Stimulated activated CD8-positive, alpha-beta memory T cell treated with anti-CD3 and anti-CD28 coated beads, Interleukin-7, amount 100 ng/mL, for 1 hour (primary cell): Measurements from ENCODE around the gene KCND3.

ENCODE experiments used
- DNase-seq, 2 donors: peaks; one replicate each; pipeline ENCODE4 v3.0.0-alpha.2; 2020; ENCODE audit warnings: low read depth in 2 of 2

KCND3 gene

DNA sequence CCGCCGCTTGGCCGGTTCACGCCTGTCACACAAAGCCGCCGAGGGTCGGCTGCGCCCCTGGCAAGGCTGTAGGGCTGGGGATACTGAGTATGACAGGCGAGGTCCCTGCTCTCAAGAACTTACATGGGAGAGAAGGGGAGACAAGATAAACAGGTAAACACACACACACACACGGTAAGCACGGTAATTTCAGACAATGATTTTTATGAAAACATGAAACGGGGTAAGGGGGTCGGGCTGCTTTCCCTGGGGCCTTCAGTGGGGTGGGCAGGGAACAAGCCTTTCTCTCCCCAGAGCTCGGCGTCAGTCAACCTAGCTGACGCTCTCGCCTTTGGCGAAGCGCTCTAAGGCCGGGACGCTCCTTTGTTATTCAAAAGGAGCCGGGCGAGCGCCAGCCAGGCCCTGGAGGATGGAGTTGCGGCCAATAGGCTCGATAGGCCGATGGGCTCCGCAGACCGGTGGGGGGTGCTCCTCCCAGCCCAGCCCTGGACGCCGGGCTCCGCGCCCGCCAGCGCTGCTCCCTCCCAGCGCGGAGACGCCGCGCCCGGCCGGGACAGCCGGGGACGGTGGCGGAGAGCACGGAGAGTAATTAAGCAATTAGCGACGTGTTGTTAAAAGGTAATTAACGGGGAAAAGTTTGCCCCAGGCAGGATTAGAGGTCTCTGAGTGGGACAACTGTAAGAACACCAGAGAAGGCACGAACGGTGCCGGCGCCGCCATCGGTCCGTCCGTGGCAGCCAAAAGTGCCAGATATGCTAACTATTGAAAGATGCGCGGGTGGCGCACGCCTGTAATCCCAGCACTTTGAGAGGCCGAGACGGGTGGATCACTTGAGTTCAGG lies 249.3 kb downstream of the KCND3 start:
- no peak for DNase-seq

DNA sequence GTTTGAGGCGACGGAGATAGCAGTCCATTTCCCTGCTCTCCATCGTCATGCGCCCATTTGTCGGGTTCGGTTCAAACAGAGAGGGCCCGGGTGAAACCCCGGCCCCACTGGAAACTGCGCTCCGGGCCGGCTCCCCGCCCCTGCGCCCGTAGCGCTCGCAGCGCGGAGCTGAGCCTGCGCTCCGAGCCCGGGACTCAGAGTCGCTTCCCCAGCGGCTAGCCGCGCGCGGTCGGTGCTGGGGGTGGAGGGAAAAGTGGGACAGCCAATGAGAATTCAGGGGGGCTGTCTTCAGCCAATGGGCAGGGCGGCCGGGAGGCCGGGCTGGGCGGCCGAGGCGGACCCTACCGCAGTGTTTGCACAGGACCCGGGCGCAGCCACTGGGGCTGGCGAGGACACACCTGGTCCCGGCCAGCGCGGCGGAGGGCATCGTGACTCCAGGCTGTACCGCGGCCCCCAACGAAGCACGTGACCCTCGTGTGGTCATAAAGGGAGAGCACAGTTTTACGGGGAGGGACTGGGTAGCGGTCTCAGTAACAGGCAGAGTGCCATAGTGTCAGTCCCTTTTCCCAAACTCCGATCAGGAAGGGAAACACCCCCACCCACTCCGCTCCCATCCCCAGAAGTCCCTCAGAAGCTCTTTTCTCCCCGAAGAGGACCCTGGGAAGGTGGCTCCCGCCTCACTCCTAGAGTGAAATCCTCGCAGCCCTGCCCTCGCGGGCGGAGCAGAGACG lies 250.1 kb downstream of the KCND3 start, which contains the start of gene INKA2:
INKA2 (minus strand) TSS at position 202 of the 731 bp plus-strand sequence; CDS start at position 49, 153 bp downstream.
- DNase-seq, result peak; percentile 32 to 33

- no peak for DNase-seq
Observed at GRCh38 chr1:111738436-111739193, 250.9 kb downstream of the KCND3 start.

DNA sequence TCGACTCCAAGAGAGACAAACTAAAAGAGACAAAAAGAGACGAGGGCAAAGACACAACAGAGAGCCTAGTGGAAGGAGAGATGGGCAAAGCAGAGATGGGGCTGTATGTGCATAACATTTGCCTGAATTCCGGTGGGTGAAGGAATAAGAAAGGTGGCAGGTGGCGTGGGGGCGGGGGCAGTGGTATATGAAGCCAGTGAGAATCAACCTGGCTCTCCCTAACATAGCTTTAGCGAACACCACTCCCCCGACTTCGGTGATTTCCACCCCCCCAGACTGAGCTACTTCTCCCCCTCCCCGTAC lies 251.4 kb downstream of the KCND3 start:
- no peak for DNase-seq

GRCh38 chr1:111737216-111738132 lies 252.0 kb downstream of the KCND3 start:
- DNase-seq, result no peak

DNA sequence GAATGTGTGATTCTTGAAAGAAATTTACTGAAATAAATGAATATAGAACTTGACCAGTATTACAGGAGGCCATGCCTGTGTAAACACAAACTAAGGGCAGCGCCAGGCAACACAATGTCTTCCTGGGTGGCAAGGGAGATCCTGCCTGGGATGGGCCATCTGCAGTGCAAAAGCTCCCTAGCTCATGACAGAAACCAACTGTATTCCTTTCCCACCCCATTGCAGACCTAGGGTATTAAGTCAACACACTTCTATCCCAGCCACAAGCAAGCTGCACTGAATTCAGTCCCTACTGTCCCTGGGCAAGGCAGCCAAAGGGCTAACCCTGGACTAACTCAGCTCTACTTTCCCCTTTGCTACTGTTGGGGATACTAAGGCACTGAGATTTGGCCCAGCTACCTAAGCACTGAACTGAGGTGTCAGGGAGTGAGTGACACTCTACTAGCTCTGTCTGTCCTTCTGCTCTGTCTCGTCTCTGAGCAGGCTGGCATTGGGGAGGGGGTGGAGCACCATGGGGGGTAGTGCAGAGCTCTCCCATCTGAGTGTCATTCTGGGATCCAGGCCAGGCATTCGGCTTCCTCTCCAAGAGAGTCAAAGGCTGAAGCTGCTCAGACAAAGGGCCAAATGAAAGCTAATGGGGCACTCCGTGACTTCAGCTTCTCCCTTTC lies 252.8 kb downstream of the KCND3 start:
- DNase-seq, result no peak

DNA sequence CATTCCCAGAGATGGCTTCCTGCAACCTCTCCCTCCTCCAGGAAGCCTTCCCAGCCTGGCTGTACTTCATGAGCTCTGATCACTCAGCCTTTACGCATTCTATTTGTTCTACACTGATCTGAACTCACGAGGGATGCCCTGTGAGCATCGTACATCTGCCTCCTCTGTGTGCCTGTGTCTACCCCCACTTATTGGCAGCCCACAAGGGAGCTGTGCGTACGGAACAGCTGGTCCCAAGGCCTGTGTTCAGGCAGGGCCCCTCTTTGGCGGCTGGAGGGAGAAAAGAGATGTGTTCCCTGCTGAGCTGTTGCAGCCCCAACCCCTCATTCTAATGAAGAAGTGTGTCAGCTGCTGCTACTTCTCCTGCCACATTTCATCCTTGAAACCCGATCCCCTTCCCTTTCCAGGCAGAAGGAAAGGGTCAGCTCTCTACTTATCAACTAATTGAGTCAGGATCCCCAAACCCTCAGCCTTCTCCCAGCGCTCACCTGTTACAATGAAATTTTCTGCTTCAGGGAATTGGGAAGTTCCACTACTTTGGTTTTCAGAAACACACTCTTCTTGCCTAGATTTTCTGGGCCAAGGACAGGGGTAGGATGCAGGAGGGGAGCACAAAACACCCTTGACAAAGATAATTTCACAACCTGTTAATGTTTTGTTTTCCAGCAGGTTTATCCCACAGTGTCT lies 253.5 kb downstream of the KCND3 start:
- DNase-seq, result no peak

DNA sequence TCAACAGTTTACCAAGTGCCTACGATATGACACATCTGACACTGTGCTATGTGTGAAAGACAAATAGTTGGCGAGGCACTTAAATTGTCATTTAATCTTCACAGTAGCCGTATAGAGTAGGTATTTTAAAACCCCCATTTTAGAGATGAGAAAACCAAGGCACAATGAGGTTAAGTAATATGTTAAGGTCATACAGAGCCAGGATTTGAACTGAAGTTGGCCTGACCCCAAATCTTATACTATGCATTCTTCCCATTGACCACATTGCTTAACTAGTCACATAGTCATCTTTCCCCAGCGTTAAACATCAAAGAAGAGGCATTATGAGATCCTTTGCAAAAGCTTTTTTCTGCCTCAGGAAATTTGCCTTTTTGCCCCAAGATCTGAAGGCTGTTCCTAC lies 254.1 kb downstream of the KCND3 start:
- no peak for DNase-seq

DNA sequence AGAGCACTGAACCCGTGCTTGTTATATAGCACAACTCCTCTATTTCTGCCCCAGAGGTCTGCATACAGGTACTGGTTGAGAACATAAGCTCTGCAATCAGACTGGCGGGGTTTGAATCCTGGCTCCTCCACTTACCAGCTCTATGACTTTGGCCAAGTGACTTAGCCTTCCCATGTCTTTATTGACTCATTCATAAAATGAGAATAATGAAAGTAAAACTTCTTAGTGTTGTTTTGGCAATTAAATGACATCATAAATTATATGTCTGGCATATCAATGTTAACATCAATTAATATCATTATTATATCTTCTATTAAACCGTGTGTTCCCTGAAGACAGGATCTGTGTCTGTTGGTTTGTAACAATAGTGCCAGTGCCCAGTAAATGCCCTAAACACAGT lies 254.6 kb downstream of the KCND3 start:
- DNase-seq, result no peak

DNA sequence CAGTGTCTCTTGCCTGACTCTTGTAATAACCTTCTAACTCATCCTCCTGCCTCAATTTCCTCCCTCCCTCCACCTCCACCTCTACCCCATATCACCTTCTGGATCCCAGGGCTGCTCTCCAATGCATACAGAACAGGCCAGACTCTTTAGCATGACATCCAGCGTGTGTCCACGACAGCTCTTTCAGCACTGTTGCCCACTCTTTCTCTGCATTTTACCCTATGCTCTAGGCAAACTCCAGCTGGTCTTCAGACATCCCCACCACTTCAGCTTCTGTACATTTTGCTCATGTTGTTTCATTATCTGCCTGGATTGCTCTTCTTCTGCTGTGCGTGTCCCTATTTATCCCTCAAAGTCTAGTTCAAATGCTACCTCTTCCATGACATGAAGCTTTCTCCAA lies 255.0 kb downstream of the KCND3 start:
- DNase-seq, result no peak

GRCh38 chr1:111733992-111734341 lies 255.5 kb downstream of the KCND3 start:
- no peak for DNase-seq

DNA sequence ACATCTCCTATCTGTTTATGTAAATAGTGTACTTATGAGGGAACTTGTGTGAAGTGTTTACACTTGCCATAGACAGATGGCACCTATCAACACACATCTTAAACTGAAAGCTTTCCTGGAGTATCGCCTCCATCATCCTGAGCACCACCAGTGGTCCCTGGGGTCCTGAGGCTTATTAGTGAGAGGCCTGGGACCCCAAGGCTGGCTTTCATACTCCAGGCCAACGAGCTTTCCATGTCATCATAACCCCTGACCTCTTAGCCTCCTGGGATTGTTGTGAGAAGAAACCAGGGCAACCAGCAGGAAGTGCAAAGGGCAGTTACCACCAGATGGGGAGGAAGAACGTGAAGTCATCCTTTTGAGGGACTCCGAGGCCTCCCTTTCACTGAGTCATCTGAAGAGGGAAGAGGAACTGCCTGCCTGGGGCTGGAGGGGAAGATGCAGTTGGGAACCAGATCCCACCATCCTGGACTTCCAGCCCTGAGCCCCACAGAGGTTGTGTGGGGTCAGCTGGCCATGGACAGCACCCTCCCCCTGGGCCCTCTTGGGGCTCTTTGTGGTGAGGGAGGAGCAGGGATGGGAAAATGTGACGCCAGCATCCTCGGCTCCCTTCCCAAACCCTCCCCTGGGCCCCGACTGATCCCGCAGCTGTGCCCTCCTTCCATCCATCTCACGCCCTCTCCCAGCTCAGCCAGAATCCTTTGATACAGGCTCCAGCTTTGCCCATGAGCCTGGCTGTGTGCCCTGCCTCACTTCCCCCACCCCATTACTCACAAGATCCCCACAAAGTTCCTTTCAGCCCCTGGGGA lies 256.1 kb downstream of the KCND3 start:
- DNase-seq, result no peak

DNA sequence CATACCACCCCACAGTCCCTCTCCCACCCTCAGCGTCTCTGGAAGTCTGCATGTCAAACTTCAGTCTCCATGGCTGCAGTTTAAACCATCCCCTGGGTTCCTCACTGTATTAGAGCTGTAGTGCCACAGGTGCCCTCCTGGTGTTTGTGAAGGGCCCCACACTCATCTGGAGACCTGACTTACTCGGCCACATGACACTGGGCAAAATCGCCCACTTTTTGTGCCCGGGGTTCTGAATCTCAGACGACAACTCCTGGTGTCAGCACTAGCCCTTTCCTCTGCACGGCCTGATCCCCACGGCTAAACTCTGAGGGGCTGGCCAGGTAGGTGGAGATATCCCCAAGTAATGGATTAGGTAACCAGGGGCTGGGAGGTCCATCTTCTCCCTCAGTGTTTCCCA lies 256.8 kb downstream of the KCND3 start:
- no peak for DNase-seq

- DNase-seq, result no peak
Observed at GRCh38 chr1:111731956-111732355, 257.5 kb downstream of the KCND3 start.

GRCh38 chr1:111730706-111731105 lies 258.8 kb downstream of the KCND3 start:
- no peak for DNase-seq

DNA sequence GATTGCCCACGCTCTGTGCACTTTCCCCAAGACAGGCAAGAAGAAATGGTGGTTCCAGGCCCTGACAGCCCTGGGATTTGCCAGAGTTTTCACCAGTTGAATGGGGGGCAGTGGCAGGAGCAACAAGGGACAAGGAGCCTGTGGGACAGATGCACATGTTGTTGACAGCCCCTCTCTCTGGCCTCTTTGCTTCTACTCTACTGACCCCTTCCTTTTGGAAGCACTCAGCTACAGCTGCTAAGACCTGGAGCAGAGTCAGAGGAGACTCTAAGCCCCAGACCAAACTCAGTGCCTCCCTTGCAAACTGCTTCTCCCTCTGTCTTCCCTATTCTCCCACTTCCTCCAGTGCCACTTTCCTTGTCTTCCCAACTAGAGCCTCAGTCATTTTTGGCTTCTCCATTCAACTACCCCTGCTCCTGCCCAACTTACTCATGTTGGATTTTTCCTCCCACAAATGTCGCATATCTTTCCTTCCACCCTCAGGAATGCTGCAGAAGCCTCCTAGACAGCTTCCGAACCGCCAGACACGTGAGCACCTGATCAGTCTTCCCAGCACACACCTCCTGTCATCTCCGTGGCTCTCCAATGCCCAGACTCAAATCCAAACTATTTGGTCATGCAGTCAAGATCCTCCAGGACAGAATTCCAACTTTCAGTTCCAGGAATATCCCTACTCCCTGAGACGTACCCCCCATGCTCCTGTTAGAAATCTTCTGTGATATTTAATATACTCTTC lies 259.4 kb downstream of the KCND3 start:
- no peak for DNase-seq

- DNase-seq, result no peak
Observed at GRCh38 chr1:111729271-111729921, 260.1 kb downstream of the KCND3 start.

DNA sequence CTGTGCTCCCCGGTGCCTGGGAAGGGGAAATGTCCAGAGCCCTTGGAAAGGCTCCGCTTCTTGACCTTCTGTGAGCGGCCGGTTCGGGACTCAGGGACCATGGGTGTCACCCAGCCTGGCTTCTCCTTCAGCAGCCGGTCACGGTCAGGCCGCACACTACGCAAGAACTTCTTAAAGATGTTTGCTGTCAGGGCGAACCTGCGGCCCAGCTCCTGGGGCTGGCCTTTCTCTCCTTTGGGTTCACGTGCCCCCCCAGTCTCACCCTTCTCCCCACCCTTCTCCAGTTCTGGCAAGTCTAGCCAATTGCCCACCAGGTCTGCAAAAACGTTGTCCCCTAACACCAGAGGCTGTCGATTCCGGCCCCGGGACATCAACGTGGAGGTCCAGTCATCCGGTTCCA lies 262.4 kb downstream of the KCND3 start:
- no peak for DNase-seq
